DND-41 (cell line): ENCODE results near the gene EVX1.

Experiments used
- ATAC-seq: fragments of 200-7000 bp; cut with Tn5 transposase; 3 replicates; pipeline ENCODE4 v1.9.1; 2021; ENCODE audit warnings: low read depth; ENCODE audit not compliant: insufficient read depth
- DNase-seq: peaks from one replicate; pipeline ENCODE4 v3.0.0-alpha.2; 2020
- H2AFZ ChIP-seq: 2 replicates; pipeline ENCODE4 v1.6.0; 2012; ENCODE audit warnings: low read depth, low read length
- H3K27ac ChIP-seq: 2 replicates; pipeline ENCODE4 v1.5.1; 2012; ENCODE audit warnings: low read length, inconsistent platforms
- H3K27me3 ChIP-seq: fragments of 200-600 bp; sonication (generic); 2 replicates; pipeline ENCODE4 v1.6.0; 2012; ENCODE audit warnings: low read length, mild to moderate bottlenecking, inconsistent platforms; ENCODE audit not compliant: insufficient read depth, poor library complexity
- H3K36me3 ChIP-seq: 2 replicates; pipeline ENCODE4 v1.5.1; 2012; ENCODE audit warnings: low read length, inconsistent platforms; ENCODE audit not compliant: insufficient read depth
- H3K4me1 ChIP-seq: 2 replicates; pipeline ENCODE4 v1.5.1; 2012; ENCODE audit warnings: mild to moderate bottlenecking, low read length; ENCODE audit not compliant: insufficient read depth
- H3K4me2 ChIP-seq: 2 replicates; pipeline ENCODE4 v1.6.0; 2012; ENCODE audit warnings: mild to moderate bottlenecking, moderate library complexity, low read length, inconsistent platforms; ENCODE audit not compliant: insufficient read depth
- H3K4me3 ChIP-seq, 2 experiments: fragments of 200-600 bp in 1 of 2; shearing (Covaris generic) in 1 of 2; 2 replicates each; pipeline ENCODE4 v1.5.1; 2012 to 2016; ENCODE audit warnings: inconsistent platforms in 2 of 2, low read length in 2 of 2, mild to moderate bottlenecking in 2 of 2, low read depth in 1 of 2, moderate library complexity in 1 of 2
- H3K79me2 ChIP-seq: 2 replicates; pipeline ENCODE4 v1.6.0; 2012; ENCODE audit warnings: low read length, inconsistent platforms; ENCODE audit not compliant: insufficient read depth
- H3K9ac ChIP-seq: 2 replicates; pipeline ENCODE4 v1.6.0; 2012; ENCODE audit warnings: low read depth, mild to moderate bottlenecking, inconsistent platforms, low read length, moderate library complexity
- H3K9me3 ChIP-seq: 2 replicates; pipeline ENCODE4 v1.5.1; 2012; ENCODE audit warnings: low read length, moderate library complexity, mild to moderate bottlenecking, inconsistent platforms; ENCODE audit not compliant: insufficient read depth, severe bottlenecking
- H4K20me1 ChIP-seq: 2 replicates; pipeline ENCODE4 v1.6.0; 2012; ENCODE audit warnings: low read length; ENCODE audit not compliant: insufficient read depth
- CTCF ChIP-seq: IDR thresholded peaks from 2 replicates; pipeline ENCODE4 v1.5.1; 2012; ENCODE audit warnings: borderline replicate concordance, low read length, moderate library complexity, mild to moderate bottlenecking; ENCODE audit not compliant: poor library complexity, severe bottlenecking; ENCODE audit errors: extremely low read depth
- EZH2 ChIP-seq: IDR thresholded peaks from 3 replicates; pipeline ENCODE4 v1.6.1; 2012; ENCODE audit warnings: borderline replicate concordance, low read depth, mild to moderate bottlenecking, moderate library complexity, low read length, inconsistent platforms; ENCODE audit not compliant: severe bottlenecking

The EVX1 gene

GRCh38 chr7:27251652-27252590 is 9.3 kb downstream of the EVX1 start:
- Histone ChIP-seq H3K9ac (no peak overlapping the region), H3K36me3 (no peaks in the 10 kb centered on the region), H4K20me1 (no peaks in the 10 kb centered on the region), H3K4me3 (no peak overlapping the region), H2AFZ (no peak overlapping the region), H3K4me1 (no peaks in the 10 kb centered on the region), H3K27me3 (peaks cover 3% of the 10 kb centered on the region), H3K9me3 (no peaks in the 10 kb centered on the region), H3K4me2 (no peak overlapping the region), H3K79me2 (no peaks in the 10 kb centered on the region), H3K27ac (no peak overlapping the region)
- no peak for ATAC-seq
- no peak for DNase-seq
- TF ChIP-seq EZH2 (no peak), CTCF (no peak)

- no peaks in the 10 kb centered on the region for H3K79me2 ChIP-seq
- H3K27ac ChIP-seq: no peak overlapping the region
- H3K4me3 ChIP-seq: no peak overlapping the region
- no peaks in the 10 kb centered on the region for H3K27me3 ChIP-seq
- no peak for TF ChIP-seq EZH2
- H4K20me1 ChIP-seq: no peaks in the 10 kb centered on the region
- no peak overlapping the region for H2AFZ ChIP-seq
- no peak overlapping the region for H3K9ac ChIP-seq
- no peaks in the 10 kb centered on the region for H3K36me3 ChIP-seq
- no peak overlapping the region for H3K4me2 ChIP-seq
- no peak for ATAC-seq
- no peaks in the 10 kb centered on the region for H3K9me3 ChIP-seq
- H3K4me1 ChIP-seq: no peaks in the 10 kb centered on the region
- no peak for DNase-seq
Observed at GRCh38 chr7:27254625-27255024, 12.0 kb downstream of the EVX1 start.

GRCh38 chr7:27260211-27260610 is 17.6 kb downstream of the EVX1 start:
- TF ChIP-seq EZH2: no peak
- H3K27me3 ChIP-seq: peaks cover 10% of the 10 kb centered on the region

GRCh38 chr7:27262121-27262520 is 19.5 kb downstream of the EVX1 start:
- no peak overlapping the region for H3K4me3 ChIP-seq
- no peak overlapping the region for H3K27ac ChIP-seq
- no peaks in the 10 kb centered on the region for H3K4me1 ChIP-seq
- H3K9ac ChIP-seq: no peak overlapping the region
- no peaks in the 10 kb centered on the region for H4K20me1 ChIP-seq
- H2AFZ ChIP-seq: no peak overlapping the region
- no peak for DNase-seq
- TF ChIP-seq EZH2 (no peak), CTCF (no peak)
- H3K4me2 ChIP-seq: no peak overlapping the region
- no peak for ATAC-seq
- peaks cover 10% of the 10 kb centered on the region for H3K27me3 ChIP-seq
- no peaks in the 10 kb centered on the region for H3K79me2 ChIP-seq
- H3K36me3 ChIP-seq: no peaks in the 10 kb centered on the region
- no peaks in the 10 kb centered on the region for H3K9me3 ChIP-seq

More at GRCh38 chr7:27260211-27260610, 17.6 kb downstream of the EVX1 start:
- no peaks in the 10 kb centered on the region for H3K4me1 ChIP-seq
- no peak overlapping the region for H3K27ac ChIP-seq
- ATAC-seq (no peak), DNase-seq (no peak)
- H3K4me3 ChIP-seq: no peak overlapping the region
- no peak overlapping the region for H3K9ac ChIP-seq
- H4K20me1 ChIP-seq: no peaks in the 10 kb centered on the region
- no peaks in the 10 kb centered on the region for H3K79me2 ChIP-seq
- no peak overlapping the region for H3K4me2 ChIP-seq
- H3K9me3 ChIP-seq: no peaks in the 10 kb centered on the region
- H2AFZ ChIP-seq: no peak overlapping the region
- H3K36me3 ChIP-seq: no peaks in the 10 kb centered on the region
